Gastrocnemius medialis (tissue), 4 donors: Measurements from ENCODE around the gene SH2D6.

Experiments used
- POLR2A ChIP-seq, 2 donors: fragments of 450-650 bp; IDR thresholded peaks; one replicate each; pipeline ENCODE4 v1.6.1; 2017; ENCODE audit warnings: antibody characterized with exemption in 2 of 2, mild to moderate bottlenecking in 2 of 2, moderate library complexity in 2 of 2
- TF ChIP-seq, protein P1 (sequence below), 5 experiments: fragments of 450-650 bp in 3 of 5; fragments of 200-600 bp in 2 of 5; sonication (generic) in 2 of 5; IDR thresholded peaks in 4 of 5; conservative IDR thresholded peaks in 1 of 5; 1 replicate in 4 of 5; 2 replicates in 1 of 5; pipeline ENCODE4 v1.5.1; 2016 to 2019; ENCODE audit warnings: antibody characterized with exemption in 5 of 5, mild to moderate bottlenecking in 3 of 5, moderate library complexity in 3 of 5

DNA sequence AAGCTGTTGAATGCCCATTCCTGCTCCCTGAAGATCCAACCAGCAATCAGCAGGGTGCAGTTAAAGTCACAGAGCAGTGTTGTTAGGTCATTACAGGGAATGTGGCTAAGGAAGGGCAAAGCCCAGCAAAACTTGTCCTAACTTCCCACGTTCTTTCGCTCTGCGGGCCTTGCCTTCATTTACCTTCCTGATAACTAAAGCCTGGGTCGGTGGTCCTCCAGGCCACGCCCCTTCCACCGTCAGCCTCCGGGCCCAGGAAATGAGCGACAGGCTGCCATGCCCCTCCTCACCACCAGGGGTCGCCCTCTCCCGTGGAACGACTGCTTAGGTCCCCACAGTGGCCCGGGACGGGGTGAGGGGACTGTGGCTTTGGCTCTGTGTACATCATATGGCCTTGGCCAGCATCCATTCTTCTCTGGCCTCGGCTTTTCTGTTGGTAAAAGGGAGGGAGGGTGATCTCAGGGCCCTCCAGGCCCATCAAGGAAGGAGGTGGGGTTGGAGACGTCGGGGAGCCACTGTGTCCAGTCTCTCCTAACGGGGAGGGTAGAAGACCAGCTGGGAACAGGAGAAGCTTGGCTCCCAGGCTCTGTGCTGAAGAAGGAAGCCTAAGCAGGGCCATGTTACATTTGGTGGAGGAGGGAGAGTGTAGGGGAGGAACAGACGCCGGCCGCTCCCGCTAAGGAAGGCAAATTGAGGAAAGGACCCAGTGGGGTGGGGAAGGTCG lies 2.2 kb downstream of the SH2D6 start:
- TF ChIP-seq, protein P1, sequence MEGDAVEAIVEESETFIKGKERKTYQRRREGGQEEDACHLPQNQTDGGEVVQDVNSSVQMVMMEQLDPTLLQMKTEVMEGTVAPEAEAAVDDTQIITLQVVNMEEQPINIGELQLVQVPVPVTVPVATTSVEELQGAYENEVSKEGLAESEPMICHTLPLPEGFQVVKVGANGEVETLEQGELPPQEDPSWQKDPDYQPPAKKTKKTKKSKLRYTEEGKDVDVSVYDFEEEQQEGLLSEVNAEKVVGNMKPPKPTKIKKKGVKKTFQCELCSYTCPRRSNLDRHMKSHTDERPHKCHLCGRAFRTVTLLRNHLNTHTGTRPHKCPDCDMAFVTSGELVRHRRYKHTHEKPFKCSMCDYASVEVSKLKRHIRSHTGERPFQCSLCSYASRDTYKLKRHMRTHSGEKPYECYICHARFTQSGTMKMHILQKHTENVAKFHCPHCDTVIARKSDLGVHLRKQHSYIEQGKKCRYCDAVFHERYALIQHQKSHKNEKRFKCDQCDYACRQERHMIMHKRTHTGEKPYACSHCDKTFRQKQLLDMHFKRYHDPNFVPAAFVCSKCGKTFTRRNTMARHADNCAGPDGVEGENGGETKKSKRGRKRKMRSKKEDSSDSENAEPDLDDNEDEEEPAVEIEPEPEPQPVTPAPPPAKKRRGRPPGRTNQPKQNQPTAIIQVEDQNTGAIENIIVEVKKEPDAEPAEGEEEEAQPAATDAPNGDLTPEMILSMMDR (IDR thresholded peaks at IDR 0.05 in 4 of 5, conservative IDR thresholded peaks at IDR 0.05 in 1 of 5), result peak; percentile 100
- no peak for TF ChIP-seq POLR2A (IDR thresholded peaks at IDR 0.05)
